MM.1S (cell line): Measurements from ENCODE around the gene ST6GALNAC1.

ENCODE experiments used
- CTCF ChIP-seq: fragments of 300-600 bp; sonication (generic); IDR thresholded peaks from 2 replicates; pipeline ENCODE4 v1.5.1; 2016; ENCODE audit warnings: antibody characterized with exemption, low read length, mixed read lengths
- EZH2 ChIP-seq: fragments of 300-600 bp; sonication (generic); optimal IDR thresholded peaks from 2 replicates; pipeline ENCODE3; 2017; ENCODE audit warnings: low read depth, mild to moderate bottlenecking, antibody characterized with exemption, low read length, mixed read lengths

GRCh38 chr17:76667491-76667755 lies 23.9 kb upstream of the ST6GALNAC1 start:
- TF ChIP-seq CTCF = no peak
- no peak for TF ChIP-seq EZH2
